Spinal cord (tissue), 10 donors: ENCODE data around the gene TINCR. TPM values are rescaled to one million over a fixed set of nuclear protein-coding genes. Genes with fewer than 3 reads are reported as not detected.

Experiments used
- DNase-seq, 6 donors: peaks; one replicate each; pipeline versions ENCODE4 v3.0.0 to v3.0.0-alpha.2; 2013 to 2015; ENCODE audit warnings: low spot score in 6 of 6, low read depth in 4 of 6
- H3K27ac ChIP-seq: one replicate; pipeline ENCODE4 v1.5.1; 2013; ENCODE audit warnings: low read depth, low read length, control low read depth
- H3K27me3 ChIP-seq: one replicate; pipeline ENCODE4 v1.6.1; 2013; ENCODE audit warnings: low read length; ENCODE audit not compliant: control insufficient read depth, insufficient read depth
- H3K36me3 ChIP-seq: one replicate; pipeline ENCODE4 v1.6.1; 2013; ENCODE audit warnings: low read length; ENCODE audit not compliant: control insufficient read depth, insufficient read depth
- H3K4me1 ChIP-seq: one replicate; pipeline ENCODE4 v1.6.1; 2013; ENCODE audit warnings: low read length; ENCODE audit not compliant: control insufficient read depth, insufficient read depth
- H3K4me3 ChIP-seq: one replicate; pipeline ENCODE4 v1.5.1; 2013; ENCODE audit warnings: low read depth, low read length, control low read depth
- H3K9me3 ChIP-seq: one replicate; pipeline ENCODE4 v1.6.1; 2013; ENCODE audit warnings: low read length; ENCODE audit not compliant: control insufficient read depth, insufficient read depth
- WGBS: methylation state at CpG from one replicate; pipeline ENCODE4 v1.1.5; 2013; ENCODE audit warnings: missing lambda C conversion rate; ENCODE audit not compliant: insufficient coverage; 5-methylcytosine and 5-hydroxymethylcytosine counted together
- polyA plus RNA-seq, 2 donors: library from polyadenylated mRNA; unstranded; fragments of 120-200 nt; gene quantifications; one replicate each; pipeline ENCODE4 v1.2.1, GENCODE V29; 2013; ENCODE audit not compliant: insufficient read length in 2 of 2
- total RNA-seq, 2 donors: library from RNA; depleted of rRNA in 1 of 2; stranded (reverse); fragments of 120-200 nt in 1 of 2; fragments of >200 nt in 1 of 2; gene quantifications; one replicate each; pipeline versions ENCODE4 v1.2.3 to v1.2.4, GENCODE V29; 2013 to 2014
- donor health status: healthy.

TINCR gene
- total and polyA plus RNA-seq, 4 donors: 0.94 to 5.1 (median 2.6) TPM

- H3K36me3 ChIP-seq: peaks cover 28% of the 10 kb centered on the region
- no peak overlapping the region for H3K27ac ChIP-seq
- DNase-seq: no peak
- H3K4me1 ChIP-seq: peaks cover 33% of the 10 kb centered on the region
- no peaks in the 10 kb centered on the region for H3K9me3 ChIP-seq
- 91% methylated on average over 7 of the region's 7 CpGs for WGBS
- H3K27me3 ChIP-seq: no peaks in the 10 kb centered on the region
- H3K4me3 ChIP-seq: no peak overlapping the region
Measured at GRCh38 chr19:5579697-5580096, 11.9 kb upstream of the TINCR start.

- WGBS: 83% methylated on average over 6 of the region's 6 CpGs
- Histone ChIP-seq H3K27me3 (no peaks in the 10 kb centered on the region), H3K4me1 (peaks cover 33% of the 10 kb centered on the region), H3K9me3 (no peaks in the 10 kb centered on the region), H3K4me3 (no peak overlapping the region), H3K27ac (no peak overlapping the region), H3K36me3 (peaks cover 28% of the 10 kb centered on the region)
- no peak for DNase-seq
Measured at GRCh38 chr19:5579286-5579685, 11.5 kb upstream of the TINCR start.

GRCh38 chr19:5578097-5578846 lies 10.5 kb upstream of the TINCR start:
- Histone ChIP-seq H3K4me1 (peaks cover 28% of the 10 kb centered on the region), H3K9me3 (no peaks in the 10 kb centered on the region), H3K27me3 (no peaks in the 10 kb centered on the region), H3K4me3 (peak overlapping the region; percentile 21), H3K36me3 (peaks cover 22% of the 10 kb centered on the region), H3K27ac (no peak overlapping the region)
- peak in 3 of 6 donors; percentile 60 to 90 (median 85) for DNase-seq
- 16% methylated on average over 17 of the region's 28 CpGs for WGBS

- H3K27me3 ChIP-seq: no peaks in the 10 kb centered on the region
- no peak for DNase-seq
- H3K27ac ChIP-seq: no peak overlapping the region
- peaks cover 22% of the 10 kb centered on the region for H3K4me1 ChIP-seq
- no peaks in the 10 kb centered on the region for H3K9me3 ChIP-seq
- peaks cover 4% of the 10 kb centered on the region for H3K36me3 ChIP-seq
- no peak overlapping the region for H3K4me3 ChIP-seq
- 71% methylated on average over 2 of the region's 6 CpGs for WGBS
Measured at GRCh38 chr19:5575590-5575989, 7.8 kb upstream of the TINCR start.

- peaks cover 6% of the 10 kb centered on the region for H3K27me3 ChIP-seq
- 74% methylated on average over 12 of the region's 14 CpGs for WGBS
- H3K4me3 ChIP-seq: no peak overlapping the region
- no peaks in the 10 kb centered on the region for H3K9me3 ChIP-seq
- H3K36me3 ChIP-seq: no peaks in the 10 kb centered on the region
- H3K27ac ChIP-seq: no peak overlapping the region
- DNase-seq: no peak
- H3K4me1 ChIP-seq: peaks cover 6% of the 10 kb centered on the region
Measured at GRCh38 chr19:5572556-5573286, 5.0 kb upstream of the TINCR start.

GRCh38 chr19:5571777-5572176 lies 4.0 kb upstream of the TINCR start:
- Histone ChIP-seq H3K4me1 (peaks cover 4% of the 10 kb centered on the region), H3K27me3 (peaks cover 13% of the 10 kb centered on the region), H3K36me3 (no peaks in the 10 kb centered on the region), H3K27ac (no peak overlapping the region), H3K9me3 (no peaks in the 10 kb centered on the region), H3K4me3 (no peak overlapping the region)
- WGBS: 97% methylated on average over 3 of the region's 3 CpGs
- DNase-seq: no peak

- DNase-seq: no peak
- peaks cover 18% of the 10 kb centered on the region for H3K27me3 ChIP-seq
- H3K4me1 ChIP-seq: peaks cover 4% of the 10 kb centered on the region
- 17% methylated on average over 40 of the region's 40 CpGs for WGBS
- H3K27ac ChIP-seq: no peak overlapping the region
- H3K36me3 ChIP-seq: peaks cover 2% of the 10 kb centered on the region
- H3K4me3 ChIP-seq: no peak overlapping the region
- no peaks in the 10 kb centered on the region for H3K9me3 ChIP-seq
Measured at GRCh38 chr19:5567970-5568407, 236 bp upstream of the TINCR start.

- no peak for DNase-seq
- Histone ChIP-seq H3K27me3 (peaks cover 18% of the 10 kb centered on the region), H3K4me1 (peaks cover 10% of the 10 kb centered on the region), H3K36me3 (peaks cover 7% of the 10 kb centered on the region), H3K9me3 (no peaks in the 10 kb centered on the region), H3K27ac (no peak overlapping the region), H3K4me3 (no peak overlapping the region)
- 66% methylated on average over 6 of the region's 7 CpGs for WGBS
Measured at GRCh38 chr19:5564930-5565329, 2.8 kb downstream of the TINCR start.

GRCh38 chr19:5563935-5564612 lies 3.7 kb downstream of the TINCR start:
- Histone ChIP-seq H3K36me3 (peaks cover 7% of the 10 kb centered on the region), H3K9me3 (no peaks in the 10 kb centered on the region), H3K4me1 (peaks cover 16% of the 10 kb centered on the region), H3K27me3 (peaks cover 18% of the 10 kb centered on the region), H3K4me3 (no peak overlapping the region), H3K27ac (no peak overlapping the region)
- DNase-seq: no peak
- WGBS: 59% methylated on average over 10 of the region's 14 CpGs
